Left lung (tissue), 10 donors: ENCODE results near the gene TRDN. TPM values are rescaled to one million over a fixed set of nuclear protein-coding genes. Genes with fewer than 3 reads are reported as not detected.

Experiments
- ATAC-seq: fragments of 200-7000 bp; cut with Tn5 transposase; one replicate; pipeline ENCODE4 v1.9.1; 2020; ENCODE audit warnings: moderate library complexity
- DNase-seq, 4 donors: peaks; one replicate each; pipeline ENCODE4 v3.0.0-alpha.2; 2013 to 2020
- H3K27ac ChIP-seq, 2 donors: fragments of 200-600 bp; sonication (generic) in 1 of 2; one replicate each; pipeline versions ENCODE4 v1.5.0 to v1.8.0; 2020 to 2021
- H3K27me3 ChIP-seq, 2 donors: fragments of 200-600 bp; sonication (generic) in 1 of 2; one replicate each; pipeline versions ENCODE4 v1.5.0 to v1.8.0; 2020 to 2021
- H3K36me3 ChIP-seq, 2 donors: fragments of 200-600 bp; sonication (generic) in 1 of 2; one replicate each; pipeline versions ENCODE4 v1.5.0 to v1.8.0; 2020 to 2021
- H3K4me1 ChIP-seq, 2 donors: fragments of 200-600 bp; one replicate each; pipeline ENCODE4 v1.8.0; 2021
- H3K4me3 ChIP-seq, 2 donors: fragments of 200-600 bp; sonication (generic) in 1 of 2; one replicate each; pipeline versions ENCODE4 v1.5.0 to v1.8.0; 2020 to 2021; ENCODE audit warnings: mild to moderate bottlenecking in 1 of 2
- H3K9me3 ChIP-seq, 2 donors: fragments of 200-600 bp; sonication (generic) in 1 of 2; one replicate each; pipeline versions ENCODE4 v1.5.0 to v1.8.0; 2020 to 2021
- intact Hi-C, 2 donors: fragments of 100-400 bp; cut with DNase I; formaldehyde crosslinking; loops; one replicate each; pipeline versions ENCODE4 v1.11.2 to v1.14.2; 2022
- polyA plus RNA-seq, 6 donors: library from polyadenylated mRNA; unstranded; fragments of 120-200 nt; gene quantifications; one replicate each; pipeline ENCODE4 v1.2.1, GENCODE V29; 2013; ENCODE audit not compliant: insufficient read length in 6 of 6
- total RNA-seq, 2 donors: library from RNA; stranded (reverse); fragmentation: NEBNext Ultra II Directional; extraction: Animal tissue kit (Norgen Biotek cat#: 25700); gene quantifications; one replicate each; pipeline ENCODE4 v1.2.1, GENCODE V29; 2021
- TF ChIP-seq, protein P1 (sequence below), 2 donors: fragments of 200-600 bp; sonication (generic) in 1 of 2; IDR thresholded peaks; one replicate each; pipeline versions ENCODE4 v1.5.0 to v1.8.0; 2021; ENCODE audit warnings: antibody characterized with exemption in 2 of 2
- donor health status: DM: no; HTN: yes; CAD: no.
- donor health status: DM: no; HTN: no; CAD: no.

Gene TRDN
- total and polyA plus RNA-seq, 8 donors: 0.03 to 0.18 (median 0.11) TPM; not detected in 3

DNA sequence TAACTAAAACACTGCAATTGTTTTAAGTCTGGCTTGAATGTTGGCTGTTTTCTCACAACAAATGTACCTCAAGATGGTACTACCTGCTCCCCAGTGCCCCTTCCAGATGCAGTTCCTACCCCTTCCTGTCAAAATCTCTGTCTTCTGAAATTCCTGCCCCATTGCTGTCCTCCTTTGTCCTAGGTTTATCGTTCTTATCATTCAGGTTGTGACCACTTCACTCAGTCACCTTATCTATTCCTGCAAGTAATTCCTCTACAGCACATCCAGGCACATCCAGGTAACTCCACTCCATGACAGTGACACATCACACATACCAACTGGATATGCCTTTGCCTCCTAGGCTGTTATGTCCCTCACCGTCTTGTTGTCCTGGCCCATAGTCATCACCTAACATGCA is 90.2 kb downstream of the TRDN start:
- no peak overlapping the region for H3K4me3 ChIP-seq
- H3K4me1 ChIP-seq: no peaks in the 10 kb centered on the region
- no peaks in the 10 kb centered on the region for H3K9me3 ChIP-seq
- intact Hi-C loops: no loop called here
- DNase-seq (no peak), ATAC-seq (no peak)
- H3K27me3 ChIP-seq: no peaks in the 10 kb centered on the region
- TF ChIP-seq, protein P1, sequence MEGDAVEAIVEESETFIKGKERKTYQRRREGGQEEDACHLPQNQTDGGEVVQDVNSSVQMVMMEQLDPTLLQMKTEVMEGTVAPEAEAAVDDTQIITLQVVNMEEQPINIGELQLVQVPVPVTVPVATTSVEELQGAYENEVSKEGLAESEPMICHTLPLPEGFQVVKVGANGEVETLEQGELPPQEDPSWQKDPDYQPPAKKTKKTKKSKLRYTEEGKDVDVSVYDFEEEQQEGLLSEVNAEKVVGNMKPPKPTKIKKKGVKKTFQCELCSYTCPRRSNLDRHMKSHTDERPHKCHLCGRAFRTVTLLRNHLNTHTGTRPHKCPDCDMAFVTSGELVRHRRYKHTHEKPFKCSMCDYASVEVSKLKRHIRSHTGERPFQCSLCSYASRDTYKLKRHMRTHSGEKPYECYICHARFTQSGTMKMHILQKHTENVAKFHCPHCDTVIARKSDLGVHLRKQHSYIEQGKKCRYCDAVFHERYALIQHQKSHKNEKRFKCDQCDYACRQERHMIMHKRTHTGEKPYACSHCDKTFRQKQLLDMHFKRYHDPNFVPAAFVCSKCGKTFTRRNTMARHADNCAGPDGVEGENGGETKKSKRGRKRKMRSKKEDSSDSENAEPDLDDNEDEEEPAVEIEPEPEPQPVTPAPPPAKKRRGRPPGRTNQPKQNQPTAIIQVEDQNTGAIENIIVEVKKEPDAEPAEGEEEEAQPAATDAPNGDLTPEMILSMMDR (IDR thresholded peaks at IDR 0.05): no peak
- H3K27ac ChIP-seq: no peak overlapping the region
- no peaks in the 10 kb centered on the region for H3K36me3 ChIP-seq

GRCh38 chr6:123541462-123541861 is 95.3 kb downstream of the TRDN start:
- ATAC-seq: no peak
- H3K27ac ChIP-seq: no peak overlapping the region
- intact Hi-C loops: no loop called here

GRCh38 chr6:123533862-123534648 is 102.7 kb downstream of the TRDN start:
- Histone ChIP-seq H3K27me3 (no peaks in the 10 kb centered on the region), H3K4me1 (no peaks in the 10 kb centered on the region), H3K27ac (no peak overlapping the region), H3K36me3 (no peaks in the 10 kb centered on the region), H3K4me3 (no peak overlapping the region), H3K9me3 (no peaks in the 10 kb centered on the region)
- DNase-seq (no peak), ATAC-seq (no peak)
- intact Hi-C loops: no loop called here
- TF ChIP-seq, protein P1 (IDR thresholded peaks at IDR 0.05): no peak

More at GRCh38 chr6:123541462-123541861, 95.3 kb downstream of the TRDN start:
- Histone ChIP-seq H3K9me3 (no peaks in the 10 kb centered on the region), H3K4me3 (no peak overlapping the region), H3K36me3 (no peaks in the 10 kb centered on the region), H3K27me3 (no peaks in the 10 kb centered on the region), H3K4me1 (no peaks in the 10 kb centered on the region)
- no peak for DNase-seq
- TF ChIP-seq, protein P1 (IDR thresholded peaks at IDR 0.05): no peak

DNA sequence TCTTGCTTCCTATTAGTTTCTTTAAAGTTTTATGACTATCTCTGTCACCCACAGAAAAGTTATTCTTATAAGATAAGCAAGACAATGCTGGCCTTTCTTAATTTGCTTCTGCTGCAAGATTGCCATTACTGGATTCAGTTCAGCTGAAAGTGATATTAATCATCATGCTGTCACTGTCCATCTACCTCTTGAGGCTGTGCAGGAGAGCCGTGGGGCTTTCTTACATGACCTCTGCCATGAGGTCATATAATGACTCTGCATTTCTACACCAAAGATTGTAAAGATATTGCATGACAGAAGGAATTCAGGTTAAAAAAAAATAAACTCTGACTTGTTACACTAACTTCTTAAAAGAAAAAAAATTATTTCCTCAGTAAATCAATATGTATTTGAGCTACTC is 106.9 kb downstream of the TRDN start:
- intact Hi-C loops: no loop called here
- ATAC-seq: no peak
- TF ChIP-seq, protein P1 (IDR thresholded peaks at IDR 0.05): no peak

GRCh38 chr6:123529058-123529457 is 107.7 kb downstream of the TRDN start:
- Histone ChIP-seq H3K4me1 (no peaks in the 10 kb centered on the region), H3K27me3 (no peaks in the 10 kb centered on the region), H3K4me3 (no peak overlapping the region), H3K27ac (no peak overlapping the region), H3K9me3 (no peaks in the 10 kb centered on the region), H3K36me3 (no peaks in the 10 kb centered on the region)
- ATAC-seq: no peak
- no peak for DNase-seq
- TF ChIP-seq, protein P1 (IDR thresholded peaks at IDR 0.05): no peak
- intact Hi-C loops: no loop called here

More for the DNA sequence above, 106.9 kb downstream of the TRDN start:
- no peaks in the 10 kb centered on the region for H3K4me1 ChIP-seq
- H3K9me3 ChIP-seq: no peaks in the 10 kb centered on the region
- H3K36me3 ChIP-seq: no peaks in the 10 kb centered on the region
- no peak overlapping the region for H3K4me3 ChIP-seq
- H3K27ac ChIP-seq: no peak overlapping the region
- H3K27me3 ChIP-seq: no peaks in the 10 kb centered on the region
- DNase-seq: no peak
